ENCODE data around the gene VSNL1.

Gene VSNL1

DNA sequence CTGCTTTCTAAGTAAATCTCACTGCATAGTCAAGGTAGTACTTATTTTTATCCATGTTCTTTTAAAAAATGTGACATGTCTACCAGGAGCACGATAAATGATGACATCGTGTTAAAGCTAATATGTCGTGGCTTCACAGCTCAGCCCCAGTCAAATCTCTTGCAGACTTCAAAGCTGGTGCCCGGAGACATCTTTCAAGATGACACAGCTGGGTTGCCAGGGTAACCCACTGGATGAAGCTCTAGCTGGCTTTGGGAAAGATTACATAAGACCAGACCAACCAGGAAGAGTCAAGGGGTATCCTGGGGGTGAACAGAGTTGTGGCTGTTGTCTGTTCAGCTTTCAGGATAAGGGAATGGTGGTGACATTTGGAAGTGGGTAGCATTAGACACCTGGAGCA is 67.8 kb downstream of the VSNL1 start:
- TF ChIP-seq MYC (IDR thresholded peaks at IDR 0.05; ENCODE audit: low read depth, low read length) = no peak
- no peak for TF ChIP-seq CTCF (IDR thresholded peaks at IDR 0.05; ENCODE audit: low read depth, low read length)
- no peak for TF ChIP-seq MAX (IDR thresholded peaks at IDR 0.05; ENCODE audit: low read depth, low read length)
- TF ChIP-seq POLR2A (IDR thresholded peaks at IDR 0.05; ENCODE audit: extremely low read depth, insufficient read length) = no peak
- H3K4me3 ChIP-seq (ENCODE audit: low read depth, low read length) = no peak overlapping the region
- no peak for DNase-seq (ENCODE audit: low read depth)

DNA sequence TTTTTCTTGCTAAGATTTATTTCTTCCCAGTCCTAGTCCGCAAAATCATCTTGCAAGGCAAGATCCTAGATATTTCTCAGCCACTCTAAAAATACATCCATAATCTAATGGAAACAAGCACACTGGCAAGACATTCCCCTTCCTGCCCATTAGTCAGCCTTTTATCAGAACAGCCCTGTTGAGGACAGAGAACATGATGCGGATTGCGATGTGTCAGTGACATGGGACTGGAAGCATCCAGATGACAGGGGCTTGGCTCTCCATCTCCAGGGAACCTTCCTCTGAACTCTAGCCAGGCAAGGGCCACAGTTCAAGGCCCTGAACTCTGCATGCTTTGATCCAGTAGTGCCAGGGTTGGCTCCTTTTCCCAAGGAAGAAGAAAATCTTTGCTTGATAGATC is 70.0 kb downstream of the VSNL1 start:
- DNase-seq (ENCODE audit: low read depth) = no peak
- H3K4me3 ChIP-seq (ENCODE audit: low read depth, low read length) = no peak overlapping the region
- TF ChIP-seq MAX (IDR thresholded peaks at IDR 0.05; ENCODE audit: low read depth, low read length) (no peak), CTCF (IDR thresholded peaks at IDR 0.05; ENCODE audit: low read depth, low read length) (no peak), POLR2A (IDR thresholded peaks at IDR 0.05; ENCODE audit: extremely low read depth, insufficient read length) (no peak), MYC (IDR thresholded peaks at IDR 0.05; ENCODE audit: low read depth, low read length) (no peak)

DNA sequence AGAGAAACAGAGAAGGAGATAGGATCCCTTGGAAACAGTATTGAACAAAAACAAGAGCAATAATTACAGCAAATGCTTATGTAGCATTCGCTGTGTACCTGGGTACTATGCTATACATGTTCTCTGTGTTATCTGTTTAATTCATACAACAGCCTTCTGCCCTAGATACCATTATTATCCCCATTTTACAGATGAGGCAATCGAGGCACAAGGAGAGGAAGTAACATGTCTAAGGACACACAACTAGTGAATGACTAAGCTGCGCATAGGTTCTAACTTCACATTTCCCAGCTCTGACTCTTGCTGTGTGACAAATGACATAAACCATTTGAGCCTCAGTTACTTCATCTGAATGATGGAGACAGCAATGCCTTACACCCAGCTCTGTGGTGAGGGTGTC is 70.5 kb downstream of the VSNL1 start:
- TF ChIP-seq MAX (IDR thresholded peaks at IDR 0.05; ENCODE audit: low read depth, low read length) (no peak), MYC (IDR thresholded peaks at IDR 0.05; ENCODE audit: low read depth, low read length) (no peak), CTCF (IDR thresholded peaks at IDR 0.05; ENCODE audit: low read depth, low read length) (no peak), POLR2A (IDR thresholded peaks at IDR 0.05; ENCODE audit: extremely low read depth, insufficient read length) (no peak)

DNA sequence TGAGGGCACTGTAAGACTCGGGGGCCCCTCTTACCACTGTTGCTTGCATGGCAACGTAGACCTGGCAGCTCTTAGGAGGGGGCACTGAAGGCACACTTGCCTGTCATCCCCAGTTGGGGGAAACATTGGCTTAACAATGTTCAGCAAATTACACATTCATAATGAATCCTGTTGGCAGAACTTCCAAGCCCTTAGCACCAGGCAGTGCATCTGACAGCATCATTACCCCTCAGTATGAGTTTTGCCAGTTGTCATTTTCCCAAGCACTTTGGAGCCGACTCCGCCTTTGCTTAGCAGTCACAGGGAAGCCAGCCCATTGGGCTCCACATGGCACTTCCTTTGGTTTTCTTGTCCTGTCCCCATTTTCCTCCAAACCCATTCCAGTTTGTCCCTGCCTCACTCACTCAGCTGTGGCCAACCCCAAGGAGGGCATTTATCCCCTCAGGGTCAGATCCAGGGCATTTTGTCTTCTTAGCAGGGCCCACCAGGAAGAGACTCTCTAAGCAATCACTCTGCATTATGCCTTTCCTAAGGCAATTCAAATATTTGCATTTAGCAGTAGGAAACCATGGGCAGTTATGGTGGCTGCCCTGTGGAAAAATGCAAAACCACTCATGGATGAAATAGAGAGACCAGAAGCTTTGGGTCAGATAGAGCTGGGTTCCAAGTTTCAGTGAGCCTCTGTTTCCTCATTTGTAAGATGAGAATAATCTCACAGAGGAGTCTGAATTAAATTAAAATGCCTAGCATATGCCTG is 73.9 kb downstream of the VSNL1 start:
- TF ChIP-seq MYC (IDR thresholded peaks at IDR 0.05; ENCODE audit: low read depth, low read length) (no peak), CTCF (IDR thresholded peaks at IDR 0.05; ENCODE audit: low read depth, low read length) (no peak), POLR2A (IDR thresholded peaks at IDR 0.05; ENCODE audit: extremely low read depth, insufficient read length) (no peak), MAX (IDR thresholded peaks at IDR 0.05; ENCODE audit: low read depth, low read length) (no peak)
- no peak for DNase-seq (ENCODE audit: low read depth)
- H3K4me3 ChIP-seq (ENCODE audit: low read depth, low read length) = no peak overlapping the region

More for the DNA sequence above, 70.5 kb downstream of the VSNL1 start:
- DNase-seq (ENCODE audit: low read depth) = no peak
- no peak overlapping the region for H3K4me3 ChIP-seq (ENCODE audit: low read depth, low read length)

DNA sequence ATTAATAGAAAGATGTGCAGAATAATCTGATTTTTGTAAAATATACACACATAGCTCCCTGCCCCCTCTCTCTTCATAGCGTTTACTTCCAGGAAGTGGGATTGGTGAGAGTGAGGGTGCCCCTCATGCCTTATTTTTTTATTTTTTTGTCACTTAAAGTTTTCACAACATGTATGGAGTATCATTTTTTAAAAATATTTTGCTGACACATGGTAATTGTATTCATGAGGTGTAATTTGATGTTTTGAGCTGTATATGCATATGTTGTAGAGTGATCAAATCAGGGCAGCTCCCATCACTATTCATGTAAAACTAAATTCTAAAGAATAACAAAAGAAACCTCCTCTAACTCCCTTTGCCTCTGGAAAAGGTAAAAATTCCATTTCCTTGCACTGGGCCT is 74.7 kb downstream of the VSNL1 start:
- no peak overlapping the region for H3K4me3 ChIP-seq (ENCODE audit: low read depth, low read length)
- no peak for DNase-seq (ENCODE audit: low read depth)
- no peak for TF ChIP-seq MYC (IDR thresholded peaks at IDR 0.05; ENCODE audit: low read depth, low read length)
- no peak for TF ChIP-seq POLR2A (IDR thresholded peaks at IDR 0.05; ENCODE audit: extremely low read depth, insufficient read length)
- no peak for TF ChIP-seq MAX (IDR thresholded peaks at IDR 0.05; ENCODE audit: low read depth, low read length)
- no peak for TF ChIP-seq CTCF (IDR thresholded peaks at IDR 0.05; ENCODE audit: low read depth, low read length)

Data from NB4 (cell line).